Measurements from ENCODE around the gene MX2.
"Not testable (repeated sequence)": the region's sequence is repeated elsewhere in the genome, so short reads cannot be mapped to it uniquely, and the experiment has no call there.

Gene MX2

DNA sequence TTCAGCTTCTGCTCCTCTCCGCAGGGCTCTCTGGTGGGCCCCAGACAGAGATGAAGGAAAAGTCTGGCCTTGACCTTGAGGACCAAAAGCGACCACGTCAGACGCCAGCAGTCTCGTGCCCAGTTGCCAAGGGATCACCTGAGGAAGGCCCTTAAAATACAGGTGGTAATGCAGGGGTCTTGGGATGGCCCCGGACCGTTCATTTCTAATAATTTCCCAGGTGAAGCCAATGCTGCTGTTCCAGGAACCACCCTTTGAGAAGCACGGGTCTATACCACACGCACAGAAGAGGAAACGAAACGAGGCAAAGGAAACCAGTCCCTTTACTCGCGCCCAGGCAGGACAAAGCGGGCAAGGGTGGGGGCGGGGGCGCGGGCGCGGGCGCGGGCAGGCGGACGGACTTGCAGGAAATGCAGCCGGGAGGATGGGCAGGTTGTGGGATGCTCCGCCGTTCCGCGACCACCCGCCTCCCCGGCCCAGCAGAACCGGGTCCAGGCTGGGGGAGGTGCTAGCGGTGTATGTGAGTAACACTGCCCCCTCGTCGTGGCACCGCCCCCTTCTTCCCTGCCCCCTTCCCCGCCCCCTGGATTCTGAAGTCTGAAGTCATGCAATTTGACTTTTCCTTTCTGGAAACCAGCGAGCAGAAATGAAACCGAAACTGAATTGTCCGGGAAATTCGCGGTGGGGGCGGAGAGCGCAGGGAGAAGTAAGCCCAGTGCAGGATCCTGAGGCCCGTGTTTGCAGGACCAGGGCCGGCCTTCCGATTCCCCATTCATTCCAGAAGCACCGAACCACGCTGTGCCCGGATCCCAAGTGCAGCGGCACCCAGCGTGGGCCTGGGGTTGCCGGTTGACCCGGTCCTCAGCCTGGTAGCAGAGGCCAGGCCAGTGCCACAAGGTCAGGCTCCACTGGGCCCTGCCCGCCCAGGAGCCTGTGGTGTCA, 58.4 kb downstream of the MX2 start:
- DNase-seq, result peak; percentile 56

- not testable (repeated sequence) for DNase-seq
Measured at GRCh38 chr21:41420998-41421397, 59.2 kb downstream of the MX2 start.

GRCh38 chr21:41422546-41423304, 60.9 kb downstream of the MX2 start:
- no peak for DNase-seq

DNA sequence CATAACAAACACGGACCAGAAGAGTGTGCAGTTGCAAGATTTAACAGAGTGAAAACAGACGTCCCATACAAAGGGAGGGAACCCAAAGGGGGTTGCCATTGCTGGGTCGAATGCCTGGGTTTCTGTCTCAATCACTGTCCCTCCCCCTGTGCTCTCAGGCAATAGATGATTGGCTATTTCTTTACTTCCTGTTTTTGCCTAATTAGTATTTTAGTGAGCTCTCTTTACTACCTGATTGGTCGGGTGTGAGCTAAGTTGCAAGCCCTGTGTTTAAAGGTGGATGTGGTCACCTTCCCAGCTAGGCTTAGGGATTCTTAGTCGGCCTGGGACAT, 61.4 kb downstream of the MX2 start:
- DNase-seq, result not testable (repeated sequence)

- DNase-seq, result no peak
Measured at GRCh38 chr21:41425588-41425953, 63.7 kb downstream of the MX2 start.

GRCh38 chr21:41425954-41426675, 64.3 kb downstream of the MX2 start, which contains the start of gene MX1:
MX1 (plus strand) TSS chr21:41426239; CDS start chr21:41432071, 5,832 bp downstream.
- DNase-seq, result peak; percentile 88

DNA sequence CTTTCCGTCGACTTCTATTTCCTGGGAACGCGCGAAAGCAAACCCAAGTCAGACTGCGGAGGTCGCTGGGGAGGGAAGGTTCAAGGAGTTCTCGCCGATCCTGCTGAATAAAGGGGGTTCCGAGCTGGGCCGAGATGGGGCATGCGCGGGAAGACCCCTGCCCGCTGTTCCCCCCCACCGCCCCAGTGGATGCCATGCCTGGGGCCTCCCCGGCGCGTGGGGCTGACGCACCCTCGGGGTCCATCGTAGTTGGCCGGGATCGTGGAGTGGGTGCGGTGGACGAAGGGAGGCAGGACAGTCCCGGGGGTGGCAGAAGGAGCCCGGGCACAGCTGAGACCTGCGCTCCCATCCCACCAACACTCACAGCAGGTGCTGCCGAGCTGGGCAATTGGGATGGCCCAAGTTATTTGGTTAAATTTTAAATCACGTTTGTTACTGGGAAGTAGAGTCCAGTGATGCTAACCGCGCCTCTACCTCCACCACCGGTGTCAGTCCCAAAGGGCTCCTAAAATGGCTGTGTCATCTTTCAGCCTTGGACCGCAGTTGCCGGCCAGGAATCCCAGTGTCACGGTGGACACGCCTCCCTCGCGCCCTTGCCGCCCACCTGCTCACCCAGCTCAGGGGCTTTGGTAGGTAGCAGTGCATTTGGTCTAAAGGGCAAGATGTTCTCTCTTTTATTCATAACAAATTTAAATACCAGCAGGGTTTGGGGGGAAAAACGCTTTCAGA, 65.0 kb downstream of the MX2 start:
- no peak for DNase-seq

GRCh38 chr21:41427556-41427955, 65.7 kb downstream of the MX2 start:
- DNase-seq, result no peak

DNA sequence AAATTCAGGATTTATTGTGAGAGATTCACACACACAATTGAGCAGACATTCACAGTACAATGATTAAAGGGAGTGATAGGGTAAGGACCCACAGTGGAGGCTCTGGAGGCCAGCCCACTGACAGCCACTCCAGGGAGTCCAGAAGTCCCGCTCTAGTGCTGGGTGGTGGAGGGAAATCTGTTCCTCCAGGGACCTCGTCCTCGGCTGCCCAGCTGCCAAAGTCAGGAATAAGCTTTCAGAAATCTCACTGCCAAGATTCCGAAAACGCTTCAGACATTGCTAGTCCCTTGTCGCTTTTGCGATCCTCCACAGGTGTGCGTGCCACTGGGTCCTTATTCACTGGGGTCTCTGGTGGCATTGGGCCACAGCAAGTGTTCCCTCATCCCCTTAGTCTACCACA, 66.5 kb downstream of the MX2 start:
- DNase-seq, result no peak

- no peak for DNase-seq
Measured at GRCh38 chr21:41428847-41429246, 67.0 kb downstream of the MX2 start.

- DNase-seq, result no peak
Measured at GRCh38 chr21:41429305-41429704, 67.5 kb downstream of the MX2 start.

DNA sequence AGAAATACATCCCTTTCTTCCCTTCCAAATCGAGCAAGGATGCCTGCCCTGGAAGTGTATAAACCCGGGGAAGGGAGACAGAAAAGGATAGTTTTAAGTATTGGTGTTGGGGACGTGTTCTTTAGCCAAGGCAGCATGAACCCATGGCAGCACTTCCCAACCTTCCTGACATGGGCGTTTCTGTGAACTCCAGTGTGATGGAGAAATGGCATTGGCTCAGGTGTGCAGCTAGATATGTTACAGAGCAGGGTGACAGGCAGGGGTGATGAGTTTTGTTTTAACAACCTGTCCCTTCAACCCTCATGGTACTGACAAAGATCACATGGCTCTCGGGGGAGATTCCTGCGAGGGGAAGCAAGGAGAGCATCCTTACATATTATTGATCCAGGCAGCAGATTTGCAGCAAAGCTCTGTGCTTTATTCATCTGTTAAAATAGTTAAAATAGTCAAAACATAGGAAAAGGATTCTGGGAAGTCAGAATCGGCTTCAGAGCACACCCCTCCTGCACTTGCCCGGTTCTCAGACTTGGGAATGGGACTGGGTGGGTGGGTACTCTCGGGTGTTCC, 68.2 kb downstream of the MX2 start:
- no peak for DNase-seq

GRCh38 chr21:41431788-41432548, 70.1 kb downstream of the MX2 start:
- DNase-seq, result no peak

- DNase-seq, result no peak
Measured at GRCh38 chr21:41432562-41433460, 71.0 kb downstream of the MX2 start.

DNA sequence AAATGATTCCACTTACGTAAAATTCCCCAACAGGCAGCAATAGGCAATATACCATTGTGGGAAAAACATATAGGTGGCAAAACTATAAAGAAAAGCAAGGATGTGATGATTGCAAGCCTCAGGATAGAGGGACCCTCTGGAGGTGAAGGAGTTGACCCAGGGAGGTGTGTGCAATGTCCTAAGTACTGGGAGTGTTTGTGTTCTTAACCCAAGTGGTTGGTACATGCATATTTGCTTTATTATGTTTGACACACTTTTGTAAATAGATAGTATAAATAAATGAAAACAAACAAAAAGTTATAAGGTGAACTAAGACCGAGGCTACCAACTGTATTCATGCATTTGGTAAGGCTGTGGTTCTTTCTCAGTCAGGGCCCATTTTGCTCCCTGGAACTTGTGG, 71.7 kb downstream of the MX2 start:
- DNase-seq, result no peak

- DNase-seq, result no peak
Measured at GRCh38 chr21:41435706-41436105, 73.9 kb downstream of the MX2 start.

GRCh38 chr21:41437729-41438128, 75.9 kb downstream of the MX2 start:
- DNase-seq, result no peak

DNA sequence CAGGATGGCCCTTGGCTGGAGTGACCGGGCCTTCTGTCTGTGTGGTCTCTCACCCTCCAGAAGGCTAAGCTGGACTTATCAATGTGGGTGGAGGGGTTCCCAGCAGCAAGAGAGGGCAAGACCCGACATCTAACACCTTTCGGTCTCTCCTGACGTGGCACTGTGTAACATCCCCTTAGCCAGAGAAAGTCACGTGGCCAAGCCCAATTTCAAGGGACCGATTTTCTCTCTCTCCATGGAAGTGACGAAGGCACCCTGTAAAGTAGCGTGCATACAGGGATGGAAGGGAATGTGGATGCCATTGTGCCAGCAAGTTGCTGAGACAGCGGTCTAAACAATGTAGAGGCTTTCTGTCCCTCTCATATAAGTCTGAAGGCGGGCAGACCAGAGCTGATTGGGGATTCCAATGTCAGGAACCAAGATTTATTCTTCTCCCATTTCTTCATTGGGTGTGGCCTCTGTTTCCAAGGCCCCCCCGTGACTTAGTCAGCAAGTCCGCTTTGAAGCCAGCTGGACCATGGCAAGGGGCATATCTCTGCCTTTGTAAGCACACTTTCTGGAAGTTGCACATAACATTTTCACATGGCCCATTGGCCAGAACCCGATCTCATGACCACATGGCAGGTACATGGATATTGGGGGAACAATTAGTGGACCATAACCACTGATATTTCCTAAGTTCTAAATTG, 76.7 kb downstream of the MX2 start:
- DNase-seq, result no peak

DNA sequence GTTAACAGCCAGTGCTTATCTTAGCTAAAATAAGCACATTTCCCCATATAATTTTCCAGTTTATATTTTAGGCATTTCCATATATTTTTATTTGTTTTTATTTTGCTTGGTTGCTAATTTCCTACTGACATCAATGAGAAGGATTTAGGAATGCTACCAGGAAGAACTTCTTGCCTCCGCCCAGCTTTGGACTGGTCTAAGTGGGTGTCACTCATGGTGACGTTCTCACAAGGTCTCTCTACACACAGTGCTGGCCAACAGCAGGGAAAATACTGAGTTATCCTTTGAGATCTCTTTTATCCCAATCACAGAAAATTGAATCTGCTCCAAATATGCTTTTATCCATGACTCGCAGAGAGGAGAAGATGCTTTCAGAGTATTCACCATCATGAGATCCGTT, 77.4 kb downstream of the MX2 start:
- DNase-seq, result no peak

DNA sequence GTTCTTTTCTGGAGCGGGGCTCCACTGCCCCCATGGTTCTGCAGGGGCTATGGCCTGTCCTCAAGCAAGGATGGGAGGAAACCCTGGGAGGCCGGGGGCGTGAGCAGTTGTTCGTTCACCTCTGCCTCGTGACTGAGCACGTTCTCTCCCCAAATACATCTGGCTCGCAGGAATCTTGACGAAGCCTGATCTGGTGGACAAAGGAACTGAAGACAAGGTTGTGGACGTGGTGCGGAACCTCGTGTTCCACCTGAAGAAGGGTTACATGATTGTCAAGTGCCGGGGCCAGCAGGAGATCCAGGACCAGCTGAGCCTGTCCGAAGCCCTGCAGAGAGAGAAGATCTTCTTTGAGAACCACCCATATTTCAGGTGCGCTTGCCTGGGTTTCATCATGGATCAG, 79.7 kb downstream of the MX2 start:
- DNase-seq, result no peak

Data from stimulated activated CD4-positive, alpha-beta T cell treated with anti-CD3 and anti-CD28 coated beads, Interleukin-4, amount 100 ng/mL, for 1 hour (primary cell).